ENCODE data around the gene CCDC3.

The CCDC3 gene

GRCh38 chr10:12922117-12922900 is 79.2 kb downstream of the CCDC3 start:
- no peak for DNase-seq (ENCODE audit: low read depth)

- no peak for DNase-seq (ENCODE audit: low read depth)
Measured at GRCh38 chr10:12921163-12921562, 80.3 kb downstream of the CCDC3 start.

- DNase-seq (ENCODE audit: low read depth) = no peak
Measured at GRCh38 chr10:12919574-12919973, 81.9 kb downstream of the CCDC3 start.

GRCh38 chr10:12916587-12916986 is 84.9 kb downstream of the CCDC3 start:
- no peak for DNase-seq (ENCODE audit: low read depth)

GRCh38 chr10:12915637-12916168 is 85.8 kb downstream of the CCDC3 start:
- DNase-seq (ENCODE audit: low read depth) = no peak

GRCh38 chr10:12914111-12914510 is 87.4 kb downstream of the CCDC3 start:
- no peak for DNase-seq (ENCODE audit: low read depth)

GRCh38 chr10:12911795-12912194 is 89.7 kb downstream of the CCDC3 start:
- DNase-seq (ENCODE audit: low read depth) = no peak

- DNase-seq (ENCODE audit: low read depth) = no peak
Measured at GRCh38 chr10:12910835-12911234, 90.7 kb downstream of the CCDC3 start.

GRCh38 chr10:12909836-12910185 is 91.7 kb downstream of the CCDC3 start:
- no peak for DNase-seq (ENCODE audit: low read depth)

- no peak for DNase-seq (ENCODE audit: low read depth)
Measured at GRCh38 chr10:12909182-12909835, 92.2 kb downstream of the CCDC3 start.

GRCh38 chr10:12908773-12909172 is 92.7 kb downstream of the CCDC3 start:
- DNase-seq (ENCODE audit: low read depth) = no peak

- no peak for DNase-seq (ENCODE audit: low read depth)
Measured at GRCh38 chr10:12907656-12908055, 93.9 kb downstream of the CCDC3 start.

- DNase-seq (ENCODE audit: low read depth) = no peak
Measured at GRCh38 chr10:12906051-12906541, 95.4 kb downstream of the CCDC3 start.

GRCh38 chr10:12905067-12905466 is 96.4 kb downstream of the CCDC3 start:
- DNase-seq (ENCODE audit: low read depth) = no peak

GRCh38 chr10:12902851-12903358 is 98.6 kb downstream of the CCDC3 start:
- no peak for DNase-seq (ENCODE audit: low read depth)

- DNase-seq (ENCODE audit: low read depth) = peak; percentile 6
Measured at GRCh38 chr10:12902135-12902572, 99.4 kb downstream of the CCDC3 start.

- no peak for DNase-seq (ENCODE audit: low read depth)
Measured at GRCh38 chr10:12899546-12899945, 102.0 kb downstream of the CCDC3 start.

GRCh38 chr10:12898271-12898670 is 103.2 kb downstream of the CCDC3 start:
- no peak for DNase-seq (ENCODE audit: low read depth)

GRCh38 chr10:12897278-12897677 is 104.2 kb downstream of the CCDC3 start:
- no peak for DNase-seq (ENCODE audit: low read depth)

- no peak for DNase-seq (ENCODE audit: low read depth)
Measured at GRCh38 chr10:12896251-12896650, 105.3 kb downstream of the CCDC3 start.

GRCh38 chr10:12892924-12893323 is 108.6 kb downstream of the CCDC3 start:
- no peak for DNase-seq (ENCODE audit: low read depth)

GRCh38 chr10:12890958-12891357 is 110.6 kb downstream of the CCDC3 start:
- no peak for DNase-seq (ENCODE audit: low read depth)

- DNase-seq (ENCODE audit: low read depth) = no peak
Measured at GRCh38 chr10:12888470-12888869, 113.0 kb downstream of the CCDC3 start.

Data from GM04504 (cell line).